ENCODE data around the gene NEMP2.
A peak's percentile ranks its signal among the peaks of the same experiment; 100 is the strongest.

NEMP2 gene

DNA sequence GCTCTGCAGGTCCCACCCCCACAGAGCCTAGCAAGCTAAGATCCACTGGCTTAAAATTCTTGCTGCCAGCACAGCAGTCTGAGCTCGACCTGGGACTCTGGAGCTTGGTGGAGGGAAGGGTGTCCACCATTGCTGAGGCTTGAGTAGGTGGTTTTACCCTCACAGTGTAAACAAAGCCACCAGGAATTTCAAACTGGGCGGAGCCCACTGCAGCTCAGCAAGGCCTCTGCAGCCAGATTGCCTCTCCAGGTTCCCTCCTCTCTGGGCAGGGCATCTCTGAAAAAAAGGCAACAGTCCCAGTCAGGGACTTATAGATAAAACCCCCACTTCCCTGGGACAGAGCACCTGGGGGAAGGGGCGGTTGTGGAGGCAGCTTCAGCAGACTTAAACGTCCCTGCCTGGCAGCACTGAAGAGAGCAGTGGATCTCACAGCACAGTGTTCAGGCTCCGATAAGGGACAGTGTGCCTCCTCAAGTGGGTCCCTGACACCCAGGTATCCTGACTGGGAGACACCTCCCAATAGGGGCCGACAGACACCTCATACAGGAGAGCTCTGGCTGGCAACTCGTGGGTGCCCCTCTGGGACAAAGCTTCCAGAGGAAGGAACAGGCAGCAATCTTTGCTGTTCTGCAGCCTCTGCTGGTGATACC, 20.0 kb upstream of the NEMP2 start:
- DNase-seq (ENCODE audit: low read depth, low spot score), result no peak

DNA sequence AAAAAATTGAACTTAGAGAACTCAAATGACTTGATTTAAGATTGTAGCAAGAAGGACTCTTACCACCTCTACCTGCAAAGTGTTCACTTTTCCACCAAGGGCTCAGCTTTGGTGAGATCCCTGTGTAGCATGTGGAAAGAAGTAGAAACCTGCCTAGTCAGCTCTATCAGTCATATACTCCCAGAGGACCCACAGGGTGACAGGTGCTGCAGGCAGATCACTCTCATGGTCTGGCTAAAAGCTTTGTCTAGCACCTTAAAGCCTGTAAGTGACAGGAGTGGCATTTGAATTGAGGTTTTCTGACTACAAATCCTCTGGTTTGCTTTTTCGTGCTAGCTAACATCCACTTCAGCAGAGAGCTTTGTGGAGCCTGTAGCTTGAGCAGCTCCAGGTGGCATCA, 18.7 kb upstream of the NEMP2 start:
- no peak for DNase-seq (ENCODE audit: low read depth, low spot score)

DNA sequence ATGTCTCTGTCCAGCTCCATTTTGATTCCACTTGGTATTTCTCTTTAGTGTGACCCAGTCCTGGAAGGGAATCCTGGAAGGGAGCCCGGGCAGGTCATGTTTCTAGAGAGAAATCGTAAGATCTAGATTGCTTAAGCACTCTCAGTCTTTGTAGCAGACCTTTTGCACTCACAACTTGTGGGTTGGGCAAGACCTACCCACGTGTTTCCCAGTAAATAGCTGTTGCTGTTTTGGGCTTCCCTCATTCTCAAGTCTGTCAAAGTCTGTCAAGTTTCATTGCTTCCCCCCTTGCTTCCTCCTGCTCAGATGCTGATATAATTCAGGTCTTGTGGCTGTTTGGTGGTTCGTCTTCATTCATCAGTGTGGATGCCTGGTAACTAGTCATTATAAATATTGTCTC, 17.4 kb upstream of the NEMP2 start:
- DNase-seq (ENCODE audit: low read depth, low spot score), result no peak

DNA sequence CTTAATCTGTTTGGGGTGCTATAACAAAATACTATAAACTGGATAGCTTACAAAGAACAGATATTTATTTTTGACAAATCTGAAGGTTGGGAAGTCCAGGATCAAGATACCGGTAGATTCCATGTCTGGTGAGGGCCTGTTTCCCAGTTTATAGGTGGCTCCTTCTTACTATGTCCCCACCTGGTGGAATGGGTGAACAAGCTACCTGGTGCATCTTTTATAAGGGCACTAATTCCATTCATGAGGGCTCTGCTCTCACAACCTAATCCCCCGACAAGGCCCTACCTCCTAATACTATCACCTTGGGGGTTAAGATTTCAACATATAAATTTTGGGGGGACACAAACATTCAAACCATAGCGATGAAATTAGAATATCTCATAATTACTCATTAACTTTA, 15.6 kb upstream of the NEMP2 start:
- DNase-seq (ENCODE audit: low read depth, low spot score), result no peak

DNA sequence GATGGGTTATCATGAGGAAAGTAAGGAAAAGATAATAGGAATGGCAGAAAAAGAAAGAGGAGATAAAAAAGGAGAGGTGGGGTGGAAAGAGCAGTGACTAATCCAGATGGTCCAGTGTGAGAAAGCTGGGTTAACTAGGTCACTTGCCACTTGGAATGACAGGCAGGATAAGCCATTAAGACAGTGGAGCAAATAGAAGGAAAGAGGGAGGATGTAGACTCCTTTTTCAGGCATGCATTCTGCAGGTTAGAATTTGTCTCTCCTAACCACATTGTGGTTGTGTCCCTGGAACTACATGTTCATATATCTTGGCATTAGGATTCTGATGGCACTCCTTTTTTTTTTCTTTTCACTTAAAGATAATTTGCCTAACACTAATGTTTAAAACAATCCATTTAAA, 13.4 kb upstream of the NEMP2 start:
- no peak for DNase-seq (ENCODE audit: low read depth, low spot score)

DNA sequence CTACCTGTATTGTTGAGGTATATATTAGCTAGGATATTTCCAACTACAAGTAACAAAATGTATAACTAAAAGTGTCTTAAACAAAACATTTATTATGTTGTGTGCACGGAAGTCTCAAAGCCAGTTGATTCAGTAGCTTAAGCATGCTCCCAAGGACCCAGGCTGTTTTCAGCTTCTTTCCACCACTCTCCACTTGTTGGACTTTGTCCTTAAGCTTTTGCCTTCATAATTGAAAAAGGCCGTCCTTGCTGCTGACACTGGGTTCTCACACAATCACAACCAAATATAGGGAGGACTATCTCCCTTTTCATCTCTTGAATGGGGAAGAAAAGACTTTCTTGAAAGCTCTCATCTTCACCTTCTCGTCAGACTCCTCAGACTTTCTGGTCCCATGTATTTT, 12.2 kb upstream of the NEMP2 start:
- DNase-seq (ENCODE audit: low read depth, low spot score), result no peak

DNA sequence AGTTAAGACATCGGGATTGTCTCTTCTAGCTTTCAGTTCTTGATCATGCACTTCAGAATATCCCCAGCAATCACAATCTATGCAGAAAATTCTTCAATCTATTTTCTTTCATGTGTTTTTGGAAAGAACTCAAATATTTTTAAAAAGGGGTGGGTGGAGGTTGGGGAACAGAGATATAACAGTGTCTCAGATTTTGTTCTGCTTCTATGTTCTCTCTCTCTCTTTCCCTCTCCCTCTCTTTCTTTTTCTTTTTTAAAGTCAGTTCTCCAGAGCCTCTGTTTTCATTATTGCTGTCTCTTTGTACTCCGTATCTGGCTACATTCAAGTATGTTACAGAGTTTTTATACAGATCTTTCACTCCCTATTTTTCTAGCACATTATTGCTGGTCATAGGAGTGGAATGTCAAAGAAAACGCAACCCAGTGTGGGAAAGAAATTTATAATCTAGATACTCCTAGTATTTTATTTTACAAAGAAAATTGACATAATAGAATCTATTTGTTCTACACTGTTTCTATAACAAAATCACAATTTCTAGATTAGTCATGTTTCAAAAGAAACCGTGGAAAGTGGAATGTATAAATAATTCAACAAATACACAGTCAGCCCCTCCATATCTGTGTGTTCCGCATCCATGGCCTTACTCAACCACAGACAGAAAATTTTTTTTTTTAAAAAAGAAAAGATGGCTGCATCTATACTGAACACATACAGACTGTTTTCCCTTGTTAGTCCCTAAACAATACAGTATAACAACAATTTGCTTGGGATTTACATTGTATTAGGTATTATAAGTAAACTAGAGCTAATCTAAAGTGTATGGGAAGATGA, 11.2 kb upstream of the NEMP2 start:
- DNase-seq (ENCODE audit: low read depth, low spot score), result no peak

DNA sequence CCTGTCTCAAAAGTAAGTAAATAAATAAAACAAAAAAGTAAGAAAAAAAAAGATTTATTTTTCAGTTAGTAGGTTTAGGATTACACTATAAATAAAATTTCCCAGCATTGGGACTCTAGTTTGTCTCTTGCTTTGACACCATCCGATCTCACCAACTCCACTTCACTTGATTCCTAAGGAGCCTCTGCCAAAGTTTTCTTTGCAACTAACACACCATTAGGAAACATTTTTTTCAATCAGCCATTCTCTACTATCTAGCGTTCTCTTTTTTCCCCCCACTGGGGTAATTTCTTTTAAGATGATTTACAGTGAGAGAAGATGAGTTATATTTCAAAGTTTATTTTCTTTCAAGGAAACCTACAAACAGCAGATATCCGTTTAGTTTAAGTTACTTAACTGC, 10.6 kb upstream of the NEMP2 start:
- DNase-seq (ENCODE audit: low read depth, low spot score), result no peak

DNA sequence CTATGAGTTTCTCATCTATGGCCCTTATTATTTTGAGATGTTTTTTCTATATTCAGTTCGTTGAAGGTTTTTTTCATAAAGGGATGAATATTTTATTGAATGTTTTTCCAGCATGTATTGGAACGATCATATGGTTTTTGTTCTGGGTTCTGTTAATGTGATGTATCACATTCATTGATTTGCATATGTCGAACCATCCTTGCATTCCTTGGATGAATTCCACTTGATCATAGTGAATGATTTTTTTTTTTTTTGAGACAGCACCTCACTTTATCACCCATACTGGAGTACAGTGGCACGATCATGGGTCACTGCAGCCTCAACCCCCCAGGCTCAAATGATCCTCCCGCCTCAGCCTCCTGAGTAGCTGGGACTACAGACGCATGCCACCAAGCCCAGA, 5.5 kb upstream of the NEMP2 start:
- no peak for DNase-seq (ENCODE audit: low read depth, low spot score)

DNA sequence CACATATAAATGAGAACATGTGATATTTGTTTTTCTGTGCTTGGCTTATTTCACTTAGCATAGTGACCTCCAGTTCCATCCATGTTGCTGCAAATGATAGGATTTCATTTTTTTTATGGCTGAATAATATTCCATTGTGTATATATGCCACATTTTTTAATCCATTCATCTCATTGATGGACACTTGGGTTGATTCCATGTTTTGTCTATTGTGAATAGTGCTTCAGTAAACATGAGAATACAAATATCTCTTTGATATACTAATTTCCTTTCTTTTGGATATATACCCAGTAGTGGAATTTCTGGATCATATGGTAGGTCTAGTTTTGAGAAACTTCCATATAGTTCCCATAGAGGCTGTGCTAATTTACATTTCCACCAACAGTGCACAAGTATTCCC, 3.7 kb upstream of the NEMP2 start:
- no peak for DNase-seq (ENCODE audit: low read depth, low spot score)

DNA sequence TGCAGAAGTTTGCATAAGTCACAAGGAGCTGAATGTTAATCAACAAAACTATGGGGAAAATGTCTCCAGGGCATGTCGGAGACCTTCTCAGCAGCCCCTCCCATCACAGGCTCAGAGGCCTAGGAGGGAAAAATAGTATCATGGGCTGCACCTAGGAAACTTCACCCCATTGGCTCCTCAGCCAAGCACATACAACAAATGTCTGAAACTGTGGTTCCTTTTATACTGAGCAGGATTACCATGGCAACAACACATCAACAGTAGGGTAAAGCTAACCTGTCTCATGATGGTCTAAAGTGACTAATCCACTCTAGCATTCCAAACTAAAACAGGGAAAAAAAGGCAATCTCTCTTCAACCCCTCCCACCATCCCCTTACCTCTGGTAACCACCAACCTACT, 3.2 kb upstream of the NEMP2 start:
- DNase-seq (ENCODE audit: low read depth, low spot score), result no peak

DNA sequence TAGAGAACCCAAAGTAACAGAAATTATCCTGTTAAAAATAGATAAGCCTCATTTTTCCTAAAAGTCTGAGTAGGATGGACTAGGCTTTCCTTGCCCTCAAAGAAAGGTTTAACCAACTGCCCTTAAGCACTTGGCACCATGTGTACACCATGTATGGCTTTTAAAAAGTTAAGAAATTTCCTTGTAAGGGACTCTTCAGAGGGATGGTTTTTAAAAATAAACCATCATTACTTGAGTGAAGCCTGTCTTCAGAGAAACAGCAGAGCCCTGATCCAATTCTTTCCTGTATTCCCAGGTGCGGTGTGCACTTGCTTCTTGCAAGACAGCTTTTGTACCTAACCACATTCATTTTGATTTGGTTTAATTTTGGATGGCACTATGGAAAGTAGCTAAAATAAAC, 1.1 kb upstream of the NEMP2 start:
- no peak for DNase-seq (ENCODE audit: low read depth, low spot score)

DNA sequence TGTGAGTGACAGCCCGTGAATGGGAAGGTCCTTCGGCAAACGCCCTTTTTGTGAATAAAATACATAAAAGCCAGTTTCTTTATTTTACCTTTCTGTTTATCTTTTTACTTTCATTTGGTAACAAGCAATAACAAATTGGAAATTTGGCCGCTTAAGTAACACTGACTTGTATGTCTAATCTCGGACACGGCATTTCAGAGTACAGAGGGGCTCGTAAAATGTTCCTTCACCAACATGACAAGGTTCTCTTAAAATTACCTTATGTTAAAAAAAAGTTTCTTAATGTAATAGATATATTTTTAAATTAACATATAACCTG, 558 bp upstream of the NEMP2 start:
- DNase-seq (ENCODE audit: low read depth, low spot score), result no peak

DNA sequence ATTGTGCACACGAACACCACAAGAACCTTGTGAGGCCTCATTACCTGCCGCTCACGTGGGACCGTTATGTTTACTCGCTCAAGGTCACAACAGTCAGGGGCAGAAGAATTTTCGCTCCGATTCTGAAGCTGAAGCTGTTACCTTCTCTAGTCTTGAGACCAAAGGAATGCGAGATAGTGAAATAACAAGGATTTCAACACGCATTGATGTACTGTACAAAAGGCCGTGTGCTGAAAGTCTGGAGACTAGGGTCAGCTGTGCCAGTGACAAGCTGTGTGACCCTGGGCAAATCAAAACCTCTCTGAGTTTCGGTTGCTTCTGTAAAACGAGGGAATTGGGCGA, 583 bp downstream of the NEMP2 start:
- DNase-seq (ENCODE audit: low read depth, low spot score), result peak; percentile 10

DNA sequence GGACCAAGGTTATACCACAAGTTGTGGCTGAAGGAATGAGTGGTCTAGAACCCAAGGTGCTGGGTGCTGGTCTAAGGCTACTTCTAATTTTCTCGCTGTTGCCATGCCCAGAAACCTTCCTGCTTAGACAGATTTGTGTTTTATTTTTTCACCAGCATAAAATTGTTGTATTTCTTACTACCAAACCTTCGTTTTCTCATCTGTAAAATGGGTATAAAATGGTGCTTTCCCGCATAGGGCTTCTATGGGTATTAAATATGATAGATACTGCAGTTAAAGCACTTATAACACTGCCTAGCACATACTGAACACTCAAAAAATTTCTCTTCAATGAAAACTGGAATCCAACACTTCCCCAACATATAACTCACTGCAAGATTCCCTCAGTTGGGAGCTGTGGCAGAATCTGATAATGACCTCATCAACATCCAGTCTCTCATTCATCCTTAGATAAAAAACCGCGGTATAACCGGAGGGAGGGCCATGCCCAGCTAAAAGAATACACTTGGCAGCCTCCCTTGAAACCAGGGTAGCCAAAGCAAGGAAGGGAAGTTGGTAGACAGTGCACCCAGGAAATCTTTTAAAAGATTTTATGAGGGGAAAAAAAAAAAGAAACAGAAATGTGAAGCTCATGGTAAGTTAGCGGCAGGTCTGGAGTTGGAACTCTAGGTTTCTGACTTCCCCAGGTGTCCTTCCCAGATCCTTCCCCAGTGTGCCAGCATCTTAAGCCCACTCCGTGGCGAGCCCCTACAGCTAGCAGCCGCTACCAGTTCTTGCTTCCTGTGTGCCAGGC, 1.2 kb downstream of the NEMP2 start:
- DNase-seq (ENCODE audit: low read depth, low spot score), result no peak

DNA sequence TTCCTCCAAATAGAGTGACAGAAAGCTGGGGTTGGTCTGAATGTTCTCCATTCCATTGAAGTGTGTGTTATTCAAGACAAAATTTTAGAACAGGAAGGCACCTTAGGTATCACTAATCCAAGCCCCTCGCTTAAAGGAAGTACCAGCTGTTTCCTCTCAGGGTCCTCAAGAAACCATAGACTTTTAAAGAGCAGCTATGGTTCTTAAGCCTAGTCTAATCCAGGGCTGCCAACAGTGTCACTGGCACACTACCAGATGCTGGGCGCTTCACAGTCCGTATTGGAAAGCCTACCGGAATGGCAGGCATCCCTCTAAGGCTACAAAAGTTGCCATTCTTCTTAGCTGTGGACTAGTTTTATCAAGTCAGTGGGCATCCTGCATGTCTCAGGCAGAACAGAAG, 1.9 kb downstream of the NEMP2 start:
- DNase-seq (ENCODE audit: low read depth, low spot score), result no peak

DNA sequence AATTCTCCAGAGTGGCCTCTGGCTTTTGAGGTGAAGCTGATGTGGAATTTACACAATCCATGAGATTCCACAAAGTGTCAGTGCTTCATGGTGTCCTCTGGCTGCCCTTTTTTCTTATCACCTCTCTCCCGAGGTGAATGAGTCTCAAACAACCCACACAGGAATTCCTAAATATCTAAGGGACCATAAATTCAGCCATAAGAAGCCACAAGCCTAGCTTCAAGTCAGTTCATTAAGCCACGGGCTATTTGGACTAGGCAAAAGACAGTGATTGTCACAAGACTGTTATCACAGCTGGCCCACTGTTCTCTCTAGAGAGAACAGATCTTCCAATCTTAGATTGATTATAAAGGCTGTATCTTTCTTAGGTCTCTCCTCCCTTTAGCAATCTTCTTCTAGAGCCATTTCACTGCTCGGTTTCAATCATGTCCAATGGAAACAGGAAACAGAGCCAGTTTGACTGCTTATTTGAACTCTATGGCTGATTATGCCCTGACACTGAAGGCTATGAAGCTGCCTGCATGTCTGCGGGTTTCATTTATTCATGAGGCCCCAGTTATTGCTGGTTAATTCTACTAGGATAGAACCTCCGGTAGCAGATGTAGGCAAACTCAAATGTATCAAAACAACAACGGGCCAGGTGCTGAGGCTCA, 4.1 kb downstream of the NEMP2 start:
- no peak for DNase-seq (ENCODE audit: low read depth, low spot score)

DNA sequence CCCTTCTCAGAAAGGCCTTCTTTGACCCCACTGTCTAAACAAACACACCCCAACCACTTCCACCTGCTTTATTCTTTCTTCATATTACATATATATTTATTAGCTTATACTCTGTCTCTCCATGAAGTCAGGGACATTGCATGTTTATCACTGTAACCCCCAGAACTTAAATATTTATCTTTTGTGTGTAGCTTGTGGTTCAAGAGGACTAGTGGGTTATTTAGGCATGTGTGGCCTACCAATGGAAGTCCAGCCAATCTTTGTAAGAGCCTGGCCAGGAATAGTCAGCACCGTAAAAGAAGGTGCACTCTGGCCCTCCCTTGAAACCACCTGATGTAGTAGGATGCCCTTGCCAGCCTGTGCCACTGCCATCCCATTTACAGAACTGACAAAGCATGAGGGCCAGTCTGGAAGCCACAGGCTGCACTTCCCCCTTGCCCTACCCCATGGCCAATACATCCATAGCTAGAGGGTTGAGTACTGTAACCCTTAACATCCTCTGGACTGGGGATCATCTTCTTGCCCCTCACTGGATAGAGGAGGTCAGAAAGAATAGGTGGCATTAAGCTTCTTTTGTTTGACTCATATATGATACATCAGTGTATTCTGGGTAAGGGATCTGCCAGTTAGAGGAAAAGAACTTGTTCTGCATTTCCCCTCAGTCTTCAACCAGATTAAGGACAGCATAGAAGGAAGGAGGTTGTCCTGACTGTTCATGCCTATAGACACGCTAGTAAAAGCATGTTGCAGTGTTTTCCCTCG, 4.9 kb downstream of the NEMP2 start:
- no peak for DNase-seq (ENCODE audit: low read depth, low spot score)

DNA sequence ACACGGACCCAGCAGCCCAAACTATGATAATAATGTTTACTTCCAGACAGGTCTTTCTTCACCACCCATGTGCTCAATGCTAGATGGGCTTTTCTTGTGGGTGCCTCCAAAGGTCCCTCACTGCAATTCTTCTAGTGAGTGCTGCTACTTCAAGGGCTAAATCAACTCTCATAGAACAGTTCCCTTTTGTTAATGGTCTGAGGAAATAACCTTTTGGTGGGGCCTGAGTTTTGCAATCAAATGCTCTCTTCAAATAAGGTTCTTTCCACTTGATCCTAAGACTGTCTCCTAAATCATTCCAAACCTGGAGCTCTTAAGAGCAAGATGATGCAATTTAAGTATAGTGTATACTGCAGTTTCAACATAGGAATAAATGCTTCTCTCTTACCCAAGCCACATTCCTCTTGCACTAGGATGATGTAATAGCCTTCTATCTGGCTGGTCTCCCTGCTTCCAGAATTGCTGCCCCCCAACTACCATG, 6.0 kb downstream of the NEMP2 start:
- no peak for DNase-seq (ENCODE audit: low read depth, low spot score)

DNA sequence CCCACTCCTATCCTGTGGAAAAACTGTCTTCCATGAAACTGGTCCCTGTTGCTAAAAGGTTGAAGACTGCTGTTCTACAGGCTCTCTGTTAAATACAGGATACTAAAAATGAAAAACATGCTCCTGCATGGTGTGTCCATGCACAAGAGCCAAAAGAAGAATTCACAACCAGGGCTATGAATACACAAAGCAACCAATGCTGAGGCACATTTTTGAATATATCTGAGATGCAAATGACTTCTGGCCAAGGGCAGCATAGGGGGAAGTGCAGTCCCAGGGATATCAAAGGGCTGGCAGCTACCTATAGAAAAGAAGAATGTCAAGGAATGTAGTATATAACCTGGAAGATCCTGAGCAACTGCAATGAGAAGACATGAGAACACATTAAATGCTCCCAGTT, 6.6 kb downstream of the NEMP2 start:
- DNase-seq (ENCODE audit: low read depth, low spot score), result no peak

DNA sequence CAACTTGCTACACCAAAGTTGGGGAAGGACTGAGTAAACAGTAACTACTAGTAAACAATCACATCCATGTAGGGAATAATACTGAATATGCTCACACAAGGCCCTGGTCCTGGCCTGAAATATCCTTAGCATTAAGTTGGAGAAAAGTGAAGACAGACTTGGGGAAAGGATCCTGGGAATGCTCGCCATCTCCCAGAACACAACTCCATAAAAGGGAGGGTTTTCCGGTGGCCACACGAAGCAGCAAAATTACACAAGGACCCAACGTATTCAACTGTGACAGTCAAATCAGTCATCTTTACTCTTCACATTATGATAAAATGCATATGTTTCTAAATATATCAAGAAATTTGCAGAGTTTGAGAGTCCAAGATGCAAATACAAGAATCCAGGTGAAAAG, 7.3 kb downstream of the NEMP2 start:
- DNase-seq (ENCODE audit: low read depth, low spot score), result no peak
